Mesenchymal stem cell (in vitro differentiated cells and primary cell): ENCODE data around the gene SLC39A13.

ENCODE experiments used
- DNase-seq: peaks from one replicate; pipeline ENCODE4 v3.0.0-alpha.2; 2013
- H2AFZ ChIP-seq: one replicate; pipeline ENCODE4 v1.6.1; 2013; ENCODE audit warnings: low read depth, mild to moderate bottlenecking, control low read depth, inconsistent platforms, low read length, moderate library complexity
- H2AK5ac ChIP-seq: 2 replicates; pipeline ENCODE4 v1.6.1; 2013; ENCODE audit warnings: low read length, moderate library complexity, mild to moderate bottlenecking, inconsistent platforms; ENCODE audit not compliant: severe bottlenecking
- H2BK120ac ChIP-seq: one replicate; pipeline ENCODE4 v1.6.1; 2013; ENCODE audit warnings: low read depth, mild to moderate bottlenecking, inconsistent platforms, low read length, moderate library complexity
- H2BK12ac ChIP-seq, 2 experiments: one replicate each; pipeline ENCODE4 v1.6.1; 2013; ENCODE audit warnings: inconsistent platforms in 2 of 2, low read length in 2 of 2, mild to moderate bottlenecking in 2 of 2, moderate library complexity in 2 of 2, control low read depth in 1 of 2
- H2BK15ac ChIP-seq: one replicate; pipeline ENCODE4 v1.6.1; 2013; ENCODE audit warnings: mild to moderate bottlenecking, low read depth, inconsistent platforms; ENCODE audit not compliant: poor library complexity, severe bottlenecking
- H2BK5ac ChIP-seq: 2 replicates; pipeline ENCODE4 v1.6.1; 2013; ENCODE audit warnings: low read depth, mild to moderate bottlenecking, low read length, control low read depth, inconsistent platforms; ENCODE audit not compliant: poor library complexity, severe bottlenecking
- H3K14ac ChIP-seq, 2 experiments: one replicate each; pipeline ENCODE4 v1.6.1; 2013; ENCODE audit warnings: inconsistent platforms in 2 of 2, low read length in 2 of 2, control low read depth in 1 of 2, mild to moderate bottlenecking in 1 of 2, moderate library complexity in 1 of 2
- H3K18ac ChIP-seq, 2 experiments: one replicate each; pipeline ENCODE4 v1.6.1; 2013; ENCODE audit warnings: inconsistent platforms in 2 of 2, low read length in 2 of 2, control low read depth in 1 of 2, low read depth in 1 of 2, mild to moderate bottlenecking in 1 of 2
- H3K23ac ChIP-seq, 2 experiments: one replicate each; pipeline ENCODE4 v1.6.1; 2013; ENCODE audit warnings: inconsistent platforms in 2 of 2, low read length in 2 of 2, mild to moderate bottlenecking in 2 of 2, moderate library complexity in 2 of 2, control low read depth in 1 of 2
- H3K27ac ChIP-seq: 2 replicates; pipeline ENCODE4 v1.5.1; 2013; ENCODE audit warnings: mild to moderate bottlenecking, moderate library complexity, low read length, control low read depth, inconsistent platforms; ENCODE audit not compliant: poor library complexity, severe bottlenecking
- H3K27me3 ChIP-seq, 2 experiments: 2 replicates each; pipeline versions ENCODE4 v1.6.1 to v1.7.0; 2013; ENCODE audit warnings: low read length in 2 of 2, mild to moderate bottlenecking in 2 of 2, moderate library complexity in 2 of 2, control low read depth in 1 of 2, inconsistent platforms in 1 of 2; ENCODE audit not compliant: control insufficient read depth in 1 of 2, insufficient read depth in 1 of 2
- H3K36me3 ChIP-seq, 2 experiments: 2 replicates each; pipeline versions ENCODE4 v1.6.1 to v1.7.0; 2013; ENCODE audit warnings: low read length in 2 of 2, control low read depth in 1 of 2, inconsistent platforms in 1 of 2, low read depth in 1 of 2, mild to moderate bottlenecking in 1 of 2; ENCODE audit not compliant: insufficient read depth in 2 of 2, control insufficient read depth in 1 of 2
- H3K4ac ChIP-seq, 2 experiments: one replicate each; pipeline ENCODE4 v1.6.1; 2013; ENCODE audit warnings: inconsistent platforms in 2 of 2, low read length in 2 of 2, mild to moderate bottlenecking in 2 of 2, moderate library complexity in 2 of 2, control low read depth in 1 of 2, low read depth in 1 of 2
- H3K4me1 ChIP-seq: 2 replicates; pipeline ENCODE4 v1.6.1; 2013; ENCODE audit warnings: low read depth, low read length, control low read depth; ENCODE audit not compliant: control insufficient read depth, insufficient read depth
- H3K4me2 ChIP-seq: 2 replicates; pipeline ENCODE4 v1.6.1; 2013; ENCODE audit warnings: low read length, mild to moderate bottlenecking, inconsistent platforms; ENCODE audit not compliant: poor library complexity, severe bottlenecking
- H3K4me3 ChIP-seq, 2 experiments: 2 replicates each; pipeline versions ENCODE4 v1.5.1 to v1.7.0; 2013; ENCODE audit warnings: low read length in 2 of 2, mild to moderate bottlenecking in 2 of 2, control low read depth in 1 of 2, low read depth in 1 of 2; ENCODE audit not compliant: insufficient read depth in 1 of 2
- H3K79me1 ChIP-seq: replicated peaks from 2 replicates; pipeline ENCODE4 v1.6.1; 2013; ENCODE audit warnings: mild to moderate bottlenecking, control low read depth, low read length, inconsistent platforms; ENCODE audit not compliant: poor library complexity, severe bottlenecking
- H3K9ac ChIP-seq: 2 replicates; pipeline ENCODE4 v1.7.0; 2013; ENCODE audit warnings: mild to moderate bottlenecking, low read length, moderate library complexity
- H3K9me3 ChIP-seq: 2 replicates; pipeline ENCODE4 v1.7.0; 2013; ENCODE audit warnings: mild to moderate bottlenecking, low read length; ENCODE audit not compliant: control insufficient read depth
- H4K8ac ChIP-seq: one replicate; pipeline ENCODE4 v1.6.1; 2013; ENCODE audit warnings: inconsistent platforms, mild to moderate bottlenecking, low read length, moderate library complexity
- H4K91ac ChIP-seq: one replicate; pipeline ENCODE4 v1.6.1; 2013; ENCODE audit warnings: mild to moderate bottlenecking, low read length, inconsistent platforms
- WGBS: methylation state at CpG from one replicate; pipeline ENCODE4 v1.1.7; 2013; ENCODE audit warnings: mixed read lengths; 5-methylcytosine and 5-hydroxymethylcytosine counted together

SLC39A13 gene

GRCh38 chr11:47394322-47395222 is 13.8 kb upstream of the SLC39A13 start:
- peak overlapping the region in 1 of 2 experiments; percentile 78 for H3K4ac ChIP-seq
- no peak overlapping the region for H2BK5ac ChIP-seq
- H3K9me3 ChIP-seq = no peaks in the 10 kb centered on the region
- H3K23ac ChIP-seq = no peak overlapping the region
- H3K36me3 ChIP-seq = no peaks in the 10 kb centered on the region
- H3K27ac ChIP-seq = no peak overlapping the region
- peak overlapping the region; percentile 37 for H2AFZ ChIP-seq
- peak overlapping the region; percentile 9 for H2BK120ac ChIP-seq
- H3K9ac ChIP-seq = no peak overlapping the region
- H3K4me2 ChIP-seq = no peak overlapping the region
- no peaks in the 10 kb centered on the region for H3K27me3 ChIP-seq
- peak; percentile 50 for DNase-seq
- H4K91ac ChIP-seq = peak overlapping the region; percentile 80
- 85% methylated on average over 38 of the region's 39 CpGs for WGBS
- no peak overlapping the region for H3K14ac ChIP-seq
- no peak overlapping the region for H3K4me3 ChIP-seq
- H2BK12ac ChIP-seq = peak overlapping the region in 1 of 2 experiments; percentile 66
- H3K18ac ChIP-seq = peak overlapping the region in 1 of 2 experiments; percentile 71
- H2AK5ac ChIP-seq = no peak overlapping the region
- H2BK15ac ChIP-seq = peak overlapping the region; percentile 32
- peak overlapping the region; percentile 88 for H4K8ac ChIP-seq
- H3K79me1 ChIP-seq = no peaks in the 10 kb centered on the region
- peaks cover 39% of the 10 kb centered on the region for H3K4me1 ChIP-seq

GRCh38 chr11:47395223-47396048 is 13.0 kb upstream of the SLC39A13 start:
- peaks cover 48% of the 10 kb centered on the region for H3K4me1 ChIP-seq
- no peaks in the 10 kb centered on the region for H3K9me3 ChIP-seq

GRCh38 chr11:47396049-47396320 is 12.4 kb upstream of the SLC39A13 start:
- Histone ChIP-seq H3K14ac (no peak overlapping the region), H3K4me1 (peaks cover 52% of the 10 kb centered on the region), H3K9me3 (no peaks in the 10 kb centered on the region), H2AFZ (no peak overlapping the region), H2BK5ac (no peak overlapping the region), H3K23ac (no peak overlapping the region), H2BK120ac (no peak overlapping the region), H3K27me3 (no peaks in the 10 kb centered on the region), H3K4ac (no peak overlapping the region), H2BK12ac (no peak overlapping the region), H3K36me3 (no peaks in the 10 kb centered on the region), H3K9ac (no peak overlapping the region), H3K4me2 (no peak overlapping the region), H3K18ac (no peak overlapping the region), H3K79me1 (no peaks in the 10 kb centered on the region), H3K4me3 (no peak overlapping the region), H2BK15ac (no peak overlapping the region), H4K91ac (no peak overlapping the region), H4K8ac (no peak overlapping the region), H3K27ac (no peak overlapping the region), H2AK5ac (no peak overlapping the region)
- no peak for DNase-seq
- 100% methylated on average over 3 of the region's 3 CpGs for WGBS

More at GRCh38 chr11:47395223-47396048, 13.0 kb upstream of the SLC39A13 start:
- H3K23ac ChIP-seq = no peak overlapping the region
- no peak overlapping the region for H3K4ac ChIP-seq
- H3K27ac ChIP-seq = no peak overlapping the region
- no peaks in the 10 kb centered on the region for H3K27me3 ChIP-seq
- H3K18ac ChIP-seq = peak overlapping the region in 1 of 2 experiments; percentile 71
- no peak for DNase-seq
- no peak overlapping the region for H3K4me3 ChIP-seq
- H2BK5ac ChIP-seq = no peak overlapping the region
- H3K9ac ChIP-seq = no peak overlapping the region
- peak overlapping the region in 1 of 2 experiments; percentile 72 for H2BK12ac ChIP-seq
- peak overlapping the region; percentile 60 for H2BK15ac ChIP-seq
- peak overlapping the region; percentile 2 for H4K91ac ChIP-seq
- H3K36me3 ChIP-seq = no peaks in the 10 kb centered on the region
- no peak overlapping the region for H2AK5ac ChIP-seq
- no peak overlapping the region for H3K14ac ChIP-seq
- peak overlapping the region; percentile 88 for H4K8ac ChIP-seq
- H3K79me1 ChIP-seq = no peaks in the 10 kb centered on the region
- H3K4me2 ChIP-seq = no peak overlapping the region
- H2BK120ac ChIP-seq = no peak overlapping the region
- peak overlapping the region; percentile 37 for H2AFZ ChIP-seq
- 96% methylated on average over 24 of the region's 25 CpGs for WGBS

- H2AFZ ChIP-seq = no peak overlapping the region
Observed at GRCh38 chr11:47398011-47398410, 10.4 kb upstream of the SLC39A13 start.

More at GRCh38 chr11:47398011-47398410, 10.4 kb upstream of the SLC39A13 start:
- 90% methylated on average over 3 of the region's 3 CpGs for WGBS
- Histone ChIP-seq H3K27ac (no peak overlapping the region), H3K4ac (no peak overlapping the region), H3K9me3 (no peaks in the 10 kb centered on the region), H4K91ac (no peak overlapping the region), H3K79me1 (no peaks in the 10 kb centered on the region), H3K4me2 (no peak overlapping the region), H4K8ac (no peak overlapping the region), H3K18ac (no peak overlapping the region), H2BK120ac (no peak overlapping the region), H3K27me3 (no peaks in the 10 kb centered on the region), H2AK5ac (peak overlapping the region; percentile 22), H2BK5ac (no peak overlapping the region), H3K4me3 (no peak overlapping the region), H2BK12ac (no peak overlapping the region), H3K4me1 (peaks cover 43% of the 10 kb centered on the region), H3K9ac (no peak overlapping the region), H3K36me3 (no peaks in the 10 kb centered on the region), H2BK15ac (no peak overlapping the region), H3K14ac (no peak overlapping the region), H3K23ac (no peak overlapping the region)
- DNase-seq = no peak
